ENCODE results near the gene ISLR. TPM values are rescaled to one million over a fixed set of nuclear protein-coding genes. Genes with fewer than 3 reads are reported as not detected.

Gene ISLR
- total and polyA plus RNA-seq, 2 experiments from 2014 or later = 0.55 TPM; not detected in 1

DNA sequence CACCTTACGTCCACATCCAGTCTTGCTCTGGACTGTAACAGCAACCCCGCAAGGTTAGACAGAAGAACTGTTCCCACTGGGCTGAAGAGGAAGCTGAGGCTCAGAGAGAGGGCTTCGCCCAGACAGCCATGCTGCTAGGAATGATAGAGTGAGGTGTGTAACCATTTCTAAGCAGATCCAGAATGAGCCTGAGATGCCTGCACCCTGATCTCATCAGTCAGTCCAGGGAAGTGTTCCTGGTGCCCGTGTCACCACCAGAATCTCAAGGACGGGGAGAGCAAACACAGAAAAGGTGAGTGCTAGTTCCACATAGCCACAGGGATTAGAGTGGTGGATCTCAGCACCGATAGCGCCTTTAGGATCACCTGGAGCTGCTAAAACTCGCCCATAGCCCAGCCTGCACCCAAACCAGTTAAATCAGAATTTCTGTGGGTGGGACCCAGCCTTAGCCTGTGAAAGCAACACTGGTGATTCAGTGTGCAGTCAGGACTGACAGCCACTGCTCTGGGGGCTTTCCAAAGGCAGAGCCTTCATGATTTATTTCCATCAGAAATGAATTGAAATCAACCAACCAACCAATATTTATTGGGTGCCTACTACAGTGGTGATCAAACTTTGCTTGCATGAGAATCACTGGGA, 12.3 kb downstream of the ISLR start (continued):
- TF ChIP-seq, protein P1, sequence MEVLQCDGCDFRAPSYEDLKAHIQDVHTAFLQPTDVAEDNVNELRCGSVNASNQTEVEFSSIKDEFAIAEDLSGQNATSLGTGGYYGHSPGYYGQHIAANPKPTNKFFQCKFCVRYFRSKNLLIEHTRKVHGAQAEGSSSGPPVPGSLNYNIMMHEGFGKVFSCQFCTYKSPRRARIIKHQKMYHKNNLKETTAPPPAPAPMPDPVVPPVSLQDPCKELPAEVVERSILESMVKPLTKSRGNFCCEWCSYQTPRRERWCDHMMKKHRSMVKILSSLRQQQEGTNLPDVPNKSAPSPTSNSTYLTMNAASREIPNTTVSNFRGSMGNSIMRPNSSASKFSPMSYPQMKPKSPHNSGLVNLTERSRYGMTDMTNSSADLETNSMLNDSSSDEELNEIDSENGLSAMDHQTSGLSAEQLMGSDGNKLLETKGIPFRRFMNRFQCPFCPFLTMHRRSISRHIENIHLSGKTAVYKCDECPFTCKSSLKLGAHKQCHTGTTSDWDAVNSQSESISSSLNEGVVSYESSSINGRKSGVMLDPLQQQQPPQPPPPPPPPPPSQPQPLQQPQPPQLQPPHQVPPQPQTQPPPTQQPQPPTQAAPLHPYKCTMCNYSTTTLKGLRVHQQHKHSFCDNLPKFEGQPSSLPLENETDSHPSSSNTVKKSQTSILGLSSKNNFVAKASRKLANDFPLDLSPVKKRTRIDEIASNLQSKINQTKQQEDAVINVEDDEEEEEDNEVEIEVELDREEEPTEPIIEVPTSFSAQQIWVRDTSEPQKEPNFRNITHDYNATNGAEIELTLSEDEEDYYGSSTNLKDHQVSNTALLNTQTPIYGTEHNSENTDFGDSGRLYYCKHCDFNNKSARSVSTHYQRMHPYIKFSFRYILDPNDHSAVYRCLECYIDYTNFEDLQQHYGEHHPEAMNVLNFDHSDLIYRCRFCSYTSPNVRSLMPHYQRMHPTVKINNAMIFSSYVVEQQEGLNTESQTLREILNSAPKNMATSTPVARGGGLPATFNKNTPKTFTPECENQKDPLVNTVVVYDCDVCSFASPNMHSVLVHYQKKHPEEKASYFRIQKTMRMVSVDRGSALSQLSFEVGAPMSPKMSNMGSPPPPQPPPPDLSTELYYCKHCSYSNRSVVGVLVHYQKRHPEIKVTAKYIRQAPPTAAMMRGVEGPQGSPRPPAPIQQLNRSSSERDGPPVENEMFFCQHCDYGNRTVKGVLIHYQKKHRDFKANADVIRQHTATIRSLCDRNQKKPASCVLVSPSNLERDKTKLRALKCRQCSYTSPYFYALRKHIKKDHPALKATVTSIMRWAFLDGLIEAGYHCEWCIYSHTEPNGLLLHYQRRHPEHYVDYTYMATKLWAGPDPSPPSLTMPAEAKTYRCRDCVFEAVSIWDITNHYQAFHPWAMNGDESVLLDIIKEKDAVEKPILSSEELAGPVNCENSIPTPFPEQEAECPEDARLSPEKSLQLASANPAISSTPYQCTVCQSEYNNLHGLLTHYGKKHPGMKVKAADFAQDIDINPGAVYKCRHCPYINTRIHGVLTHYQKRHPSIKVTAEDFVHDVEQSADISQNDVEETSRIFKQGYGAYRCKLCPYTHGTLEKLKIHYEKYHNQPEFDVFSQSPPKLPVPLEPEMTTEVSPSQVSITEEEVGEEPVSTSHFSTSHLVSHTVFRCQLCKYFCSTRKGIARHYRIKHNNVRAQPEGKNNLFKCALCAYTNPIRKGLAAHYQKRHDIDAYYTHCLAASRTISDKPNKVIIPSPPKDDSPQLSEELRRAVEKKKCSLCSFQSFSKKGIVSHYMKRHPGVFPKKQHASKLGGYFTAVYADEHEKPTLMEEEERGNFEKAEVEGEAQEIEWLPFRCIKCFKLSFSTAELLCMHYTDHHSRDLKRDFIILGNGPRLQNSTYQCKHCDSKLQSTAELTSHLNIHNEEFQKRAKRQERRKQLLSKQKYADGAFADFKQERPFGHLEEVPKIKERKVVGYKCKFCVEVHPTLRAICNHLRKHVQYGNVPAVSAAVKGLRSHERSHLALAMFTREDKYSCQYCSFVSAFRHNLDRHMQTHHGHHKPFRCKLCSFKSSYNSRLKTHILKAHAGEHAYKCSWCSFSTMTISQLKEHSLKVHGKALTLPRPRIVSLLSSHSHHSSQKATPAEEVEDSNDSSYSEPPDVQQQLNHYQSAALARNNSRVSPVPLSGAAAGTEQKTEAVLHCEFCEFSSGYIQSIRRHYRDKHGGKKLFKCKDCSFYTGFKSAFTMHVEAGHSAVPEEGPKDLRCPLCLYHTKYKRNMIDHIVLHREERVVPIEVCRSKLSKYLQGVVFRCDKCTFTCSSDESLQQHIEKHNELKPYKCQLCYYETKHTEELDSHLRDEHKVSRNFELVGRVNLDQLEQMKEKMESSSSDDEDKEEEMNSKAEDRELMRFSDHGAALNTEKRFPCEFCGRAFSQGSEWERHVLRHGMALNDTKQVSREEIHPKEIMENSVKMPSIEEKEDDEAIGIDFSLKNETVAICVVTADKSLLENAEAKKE (CRISPR knock-in tag; IDR thresholded peaks at IDR 0.05) = no peak

DNA sequence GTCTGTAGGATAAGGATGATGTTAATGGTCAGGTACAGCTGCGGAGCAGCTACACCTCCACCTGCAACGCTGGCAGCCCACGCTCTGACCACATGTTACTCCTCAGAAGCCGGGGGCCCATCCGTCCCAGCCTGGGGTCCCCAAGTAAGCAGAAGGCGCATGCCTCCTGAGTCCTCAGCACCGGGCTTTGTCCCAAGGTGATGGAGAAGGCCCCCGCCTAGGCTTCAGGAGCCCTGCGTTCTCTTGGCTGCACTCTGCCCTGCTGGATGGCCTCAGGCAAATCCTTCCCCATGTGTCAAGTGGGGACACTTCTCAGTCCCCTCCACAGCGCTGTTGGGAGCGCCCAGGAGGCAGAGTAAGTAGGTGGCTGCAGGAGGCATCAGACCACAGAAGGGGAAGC, 14.7 kb downstream of the ISLR start:
- DNase-seq (ENCODE audit: low spot score) (no peak), ATAC-seq (no peak)
- H3K9me3 Mint-ChIP-seq = no peaks in the 10 kb centered on the region
- no peaks in the 10 kb centered on the region for H3K27me3 ChIP-seq (ENCODE audit: insufficient read depth)
- H3K36me3 Mint-ChIP-seq (ENCODE audit: low read depth) = no peaks in the 10 kb centered on the region
- H3K36me3 ChIP-seq (ENCODE audit: insufficient read depth) = no peaks in the 10 kb centered on the region
- H4K20me1 ChIP-seq (replicated peaks; ENCODE audit: insufficient read depth) = no peaks in the 10 kb centered on the region
- no peak overlapping the region for H3K4me3 ChIP-seq
- no peak overlapping the region for H2AFZ ChIP-seq
- H3K4me1 ChIP-seq (ENCODE audit: insufficient read depth) = no peaks in the 10 kb centered on the region
- no peak overlapping the region for H3K27ac Mint-ChIP-seq
- H3K9me2 ChIP-seq (ENCODE audit: insufficient read depth) = no peaks in the 10 kb centered on the region
- no peak overlapping the region for H3K4me3 Mint-ChIP-seq
- H3F3A ChIP-seq (replicated peaks; ENCODE audit: low read depth) = no peaks in the 10 kb centered on the region
- H3K27ac ChIP-seq (ENCODE audit: low read depth) = no peak overlapping the region
- H3K79me2 ChIP-seq (replicated peaks; ENCODE audit: insufficient read depth) = no peaks in the 10 kb centered on the region
- no peaks in the 10 kb centered on the region; the same call in 2 of the 3 replicates for H3K4me1 Mint-ChIP-seq
- peaks cover 12% of the 10 kb centered on the region for H3K27me3 Mint-ChIP-seq (ENCODE audit: insufficient read depth, low read depth, poor library complexity)
- H3K4me2 ChIP-seq = no peak overlapping the region
- no peak for TF ChIP-seq STAT1 (IDR thresholded peaks at IDR 0.05; ENCODE audit: unreplicated experiment)
- no peak for TF ChIP-seq REST (IDR thresholded peaks at IDR 0.05; ENCODE audit: unreplicated experiment)
- TF ChIP-seq, protein P1 (CRISPR knock-in tag; IDR thresholded peaks at IDR 0.05) = no peak
- no peak for TF ChIP-seq ZNF114 (CRISPR knock-in tag; IDR thresholded peaks at IDR 0.05)
- no peak for TF ChIP-seq NANOG (IDR thresholded peaks at IDR 0.05; ENCODE audit: borderline replicate concordance)

Data from GM23338 (cell line).